OCI-LY7 (cell line): ENCODE results near the gene AR. TPM values are rescaled to one million over a fixed set of nuclear protein-coding genes. Genes with fewer than 3 reads are reported as not detected.

Source experiments
- BruUV-seq: library from RNA; stranded (reverse); fragments of 400-500 nt; replicated peaks from 2 replicates; lab custom pipeline; 2021; lab: Mats Ljungman, UMichigan
- CTCF ChIA-PET: fragments of 300-600 bp; sonication (Branson Sonifier 250); formaldehyde crosslinking; loops from one replicate; lab custom pipeline; 2022; ENCODE audit warnings: antibody characterized with exemption; ENCODE audit not compliant: unreplicated experiment; lab: Charles Lee
- POLR2A ChIA-PET: fragments of 300-600 bp; sonication (Branson Sonifier 250); formaldehyde crosslinking; loops from one replicate; lab custom pipeline; 2022; ENCODE audit warnings: antibody characterized with exemption; lab: Charles Lee
- DNase-seq: peaks from one replicate; pipeline ENCODE4 v3.0.0-alpha.2; 2015; ENCODE audit warnings: low spot score
- H2AFZ ChIP-seq: fragments of 200-600 bp; sonication (generic), shearing (Covaris generic); 2 replicates; pipeline ENCODE4 v1.6.1; 2014; ENCODE audit warnings: mild to moderate bottlenecking, antibody characterized with exemption, low read length, moderate library complexity
- H3K27ac ChIP-seq: fragments of 200-600 bp; sonication (generic); 2 replicates; pipeline ENCODE4 v1.5.1; 2014; ENCODE audit warnings: mixed run types, low read depth, mild to moderate bottlenecking, moderate library complexity, low read length, inconsistent platforms; ENCODE audit not compliant: poor library complexity, severe bottlenecking
- H3K36me3 ChIP-seq: fragments of 200-600 bp; sonication (generic); 2 replicates; pipeline ENCODE4 v1.6.1; 2014; ENCODE audit warnings: mild to moderate bottlenecking, antibody characterized with exemption, low read length, moderate library complexity, mixed read lengths; ENCODE audit not compliant: insufficient read depth
- H3K4me1 ChIP-seq: fragments of 200-600 bp; sonication (generic); 2 replicates; pipeline ENCODE4 v1.5.1; 2014; ENCODE audit warnings: mild to moderate bottlenecking, low read length; ENCODE audit not compliant: insufficient read depth, poor library complexity, severe bottlenecking
- H3K4me2 ChIP-seq: fragments of 200-600 bp; sonication (generic); 2 replicates; pipeline ENCODE4 v1.6.1; 2014; ENCODE audit warnings: mild to moderate bottlenecking, low read length
- H3K4me3 ChIP-seq: fragments of 200-600 bp; sonication (generic); 2 replicates; pipeline ENCODE4 v1.5.1; 2014; ENCODE audit warnings: mild to moderate bottlenecking, low read depth, low read length; ENCODE audit not compliant: poor library complexity, severe bottlenecking
- H3K79me2 ChIP-seq: fragments of 200-600 bp; sonication (generic); 2 replicates; pipeline ENCODE4 v1.6.1; 2016; ENCODE audit warnings: low read depth, mild to moderate bottlenecking, low read length, moderate library complexity, mixed read lengths; ENCODE audit not compliant: insufficient read depth
- H3K9me2 ChIP-seq: fragments of 200-600 bp; sonication (generic); 2 replicates; pipeline ENCODE4 v1.6.1; 2016; ENCODE audit warnings: mild to moderate bottlenecking, low read length, mixed read lengths; ENCODE audit not compliant: insufficient read depth
- H3K9me3 ChIP-seq: fragments of 200-600 bp; sonication (generic); 2 replicates; pipeline ENCODE4 v1.6.1; 2014; ENCODE audit warnings: mild to moderate bottlenecking, mixed run types, low read length, mixed read lengths
- H4K20me1 ChIP-seq: fragments of 200-600 bp; sonication (generic); 2 replicates; pipeline ENCODE4 v1.6.1; 2014; ENCODE audit warnings: mild to moderate bottlenecking, antibody characterized with exemption, low read length, moderate library complexity, mixed read lengths; ENCODE audit not compliant: insufficient read depth
- EZH2phosphoT487 ChIP-seq: fragments of 200-600 bp; sonication (generic); IDR thresholded peaks from 2 replicates; pipeline ENCODE4 v1.6.1; 2018; ENCODE audit warnings: low read depth, borderline replicate concordance, mild to moderate bottlenecking, mixed run types, antibody characterized with exemption, low read length, moderate library complexity, mixed read lengths
- intact Hi-C: fragments of 100-400 bp; cut with micrococcal nuclease; formaldehyde crosslinking; loops from one replicate; pipeline ENCODE4 v1.10.0; 2022; ENCODE audit not compliant: unreplicated experiment
- total RNA-seq, 2 experiments: library from RNA; depleted of rRNA in 1 of 2; stranded (reverse); fragments of >200 nt in 1 of 2; shearing (Covaris generic) in 1 of 2; gene quantifications; 2 replicates each; pipeline ENCODE4 v1.2.3, GENCODE V29; 2014 to 2022
- TF ChIP-seq, protein P1 (sequence below): fragments of 200-600 bp; sonication (generic); conservative IDR thresholded peaks from 2 replicates; pipeline ENCODE4 v1.5.1; 2014; ENCODE audit warnings: mild to moderate bottlenecking, antibody characterized with exemption, low read length, moderate library complexity, mixed read lengths

The AR gene
- total RNA-seq, 2 experiments from 2014 or later, result not detected

DNA sequence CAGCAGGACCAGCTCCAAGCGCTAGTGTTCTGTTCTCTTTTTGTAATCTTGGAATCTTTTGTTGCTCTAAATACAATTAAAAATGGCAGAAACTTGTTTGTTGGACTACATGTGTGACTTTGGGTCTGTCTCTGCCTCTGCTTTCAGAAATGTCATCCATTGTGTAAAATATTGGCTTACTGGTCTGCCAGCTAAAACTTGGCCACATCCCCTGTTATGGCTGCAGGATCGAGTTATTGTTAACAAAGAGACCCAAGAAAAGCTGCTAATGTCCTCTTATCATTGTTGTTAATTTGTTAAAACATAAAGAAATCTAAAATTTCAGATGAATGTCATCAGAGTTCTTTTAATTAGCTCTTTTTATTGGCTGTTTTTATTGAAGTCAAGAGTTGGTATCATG is 186.5 kb downstream of the AR start:
- no peak overlapping the region for H3K4me3 ChIP-seq
- BruUV-seq, result no TSS peak
- H3K4me2 ChIP-seq, result no peak overlapping the region
- intact Hi-C loops, result loop anchor here (10.0 kb wide), 1 partner anchor 1715 kb away; no protein-coding TSS in a partner anchor
- no peak overlapping the region for H2AFZ ChIP-seq
- no peaks in the 10 kb centered on the region for H3K79me2 ChIP-seq
- no peaks in the 10 kb centered on the region for H3K4me1 ChIP-seq
- no peaks in the 10 kb centered on the region for H3K9me3 ChIP-seq
- no peak for DNase-seq
- no peak for TF ChIP-seq EZH2phosphoT487
- TF ChIP-seq, protein P1, sequence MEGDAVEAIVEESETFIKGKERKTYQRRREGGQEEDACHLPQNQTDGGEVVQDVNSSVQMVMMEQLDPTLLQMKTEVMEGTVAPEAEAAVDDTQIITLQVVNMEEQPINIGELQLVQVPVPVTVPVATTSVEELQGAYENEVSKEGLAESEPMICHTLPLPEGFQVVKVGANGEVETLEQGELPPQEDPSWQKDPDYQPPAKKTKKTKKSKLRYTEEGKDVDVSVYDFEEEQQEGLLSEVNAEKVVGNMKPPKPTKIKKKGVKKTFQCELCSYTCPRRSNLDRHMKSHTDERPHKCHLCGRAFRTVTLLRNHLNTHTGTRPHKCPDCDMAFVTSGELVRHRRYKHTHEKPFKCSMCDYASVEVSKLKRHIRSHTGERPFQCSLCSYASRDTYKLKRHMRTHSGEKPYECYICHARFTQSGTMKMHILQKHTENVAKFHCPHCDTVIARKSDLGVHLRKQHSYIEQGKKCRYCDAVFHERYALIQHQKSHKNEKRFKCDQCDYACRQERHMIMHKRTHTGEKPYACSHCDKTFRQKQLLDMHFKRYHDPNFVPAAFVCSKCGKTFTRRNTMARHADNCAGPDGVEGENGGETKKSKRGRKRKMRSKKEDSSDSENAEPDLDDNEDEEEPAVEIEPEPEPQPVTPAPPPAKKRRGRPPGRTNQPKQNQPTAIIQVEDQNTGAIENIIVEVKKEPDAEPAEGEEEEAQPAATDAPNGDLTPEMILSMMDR, result no peak
- H3K36me3 ChIP-seq, result no peaks in the 10 kb centered on the region
- H3K27ac ChIP-seq, result no peak overlapping the region
- CTCF ChIA-PET, result no interaction called here
- POLR2A ChIA-PET, result interaction anchor here (0.5 kb wide), 1 partner anchor 10 kb away, joined by 3 read pairs; no protein-coding TSS in a partner anchor
- no peaks in the 10 kb centered on the region for H3K9me2 ChIP-seq
- no peaks in the 10 kb centered on the region for H4K20me1 ChIP-seq

DNA sequence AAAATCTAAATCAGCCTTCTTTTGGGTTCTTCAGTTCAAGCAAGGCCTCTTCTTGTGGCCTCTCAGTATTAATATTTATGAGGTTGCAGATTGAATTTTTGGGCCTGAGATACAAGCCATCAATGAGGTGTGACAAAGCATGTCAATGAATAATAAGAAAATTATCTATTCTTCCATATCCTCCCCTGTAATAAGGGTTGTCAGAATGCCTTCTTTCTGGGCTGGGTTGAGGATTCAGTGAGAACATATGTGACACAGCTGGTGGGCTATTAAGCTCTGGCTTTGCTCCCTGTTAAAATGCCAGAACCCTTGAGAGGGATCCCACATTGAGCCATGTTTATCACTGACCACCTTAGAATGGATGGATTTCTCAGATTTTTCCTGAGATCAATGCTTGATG is 187.2 kb downstream of the AR start:
- no peaks in the 10 kb centered on the region for H3K79me2 ChIP-seq
- no peak for DNase-seq
- no peaks in the 10 kb centered on the region for H3K36me3 ChIP-seq
- no TSS peak for BruUV-seq
- H3K9me2 ChIP-seq, result no peaks in the 10 kb centered on the region
- H3K27ac ChIP-seq, result no peak overlapping the region
- no peaks in the 10 kb centered on the region for H3K9me3 ChIP-seq
- H3K4me2 ChIP-seq, result no peak overlapping the region
- TF ChIP-seq EZH2phosphoT487, result no peak
- TF ChIP-seq, protein P1, result no peak
- ChIA-PET CTCF (no interaction called here), POLR2A (no interaction called here)
- H3K4me3 ChIP-seq, result no peak overlapping the region
- no peaks in the 10 kb centered on the region for H4K20me1 ChIP-seq
- H3K4me1 ChIP-seq, result no peaks in the 10 kb centered on the region
- no peak overlapping the region for H2AFZ ChIP-seq
- intact Hi-C loops, result loop anchor here (10.0 kb wide), 1 partner anchor 1716 kb away; no protein-coding TSS in a partner anchor

DNA sequence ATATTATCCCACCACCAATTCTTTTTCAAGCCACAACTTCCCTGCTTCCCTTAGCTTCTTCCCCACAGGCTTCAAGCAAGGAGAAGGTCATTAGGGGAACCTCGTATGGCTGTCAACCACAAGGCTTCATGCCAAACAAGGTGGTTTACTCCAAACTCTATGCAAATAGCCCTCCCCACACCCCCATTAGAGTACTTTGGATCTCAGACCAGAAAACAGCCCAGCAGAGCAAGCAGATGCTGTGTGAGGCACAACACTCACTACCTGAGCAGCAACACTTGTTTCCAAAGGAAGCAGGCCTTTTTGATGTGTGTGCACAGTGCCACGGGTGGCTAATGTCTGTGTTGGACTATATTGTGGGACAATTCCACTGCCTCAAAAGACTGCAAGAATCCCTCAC is 189.0 kb downstream of the AR start:
- no peaks in the 10 kb centered on the region for H3K79me2 ChIP-seq
- H2AFZ ChIP-seq, result no peak overlapping the region
- H3K9me3 ChIP-seq, result no peaks in the 10 kb centered on the region
- H4K20me1 ChIP-seq, result no peaks in the 10 kb centered on the region
- H3K36me3 ChIP-seq, result no peaks in the 10 kb centered on the region
- no peak overlapping the region for H3K4me2 ChIP-seq
- CTCF ChIA-PET, result no interaction called here
- intact Hi-C loops, result loop anchor here (10.0 kb wide), 1 partner anchor 1718 kb away; no protein-coding TSS in a partner anchor
- TF ChIP-seq, protein P1, result no peak
- no peak for TF ChIP-seq EZH2phosphoT487
- H3K4me1 ChIP-seq, result no peaks in the 10 kb centered on the region
- no peaks in the 10 kb centered on the region for H3K9me2 ChIP-seq
- no peak for DNase-seq
- BruUV-seq, result no TSS peak
- H3K4me3 ChIP-seq, result no peak overlapping the region
- no peak overlapping the region for H3K27ac ChIP-seq
- POLR2A ChIA-PET, result no interaction called here
